C1 segment of cervical spinal cord (tissue), 14 donors: ENCODE results near the gene WWC2.
"Not testable (repeated sequence)": the region's sequence is repeated elsewhere in the genome, so short reads cannot be mapped to it uniquely, and the experiment has no call there.

Source experiments
- DNase-seq, 14 donors: peaks; one replicate each; lab custom pipeline; 2025; lab: John Stamatoyannopoulos, UW

The WWC2 gene

GRCh38 chr4:183141997-183142396, 42.9 kb downstream of the WWC2 start:
- no peak for DNase-seq

- no peak for DNase-seq
Observed at GRCh38 chr4:183142571-183143550, 43.8 kb downstream of the WWC2 start.

- no peak for DNase-seq
Observed at GRCh38 chr4:183144787-183145186, 45.7 kb downstream of the WWC2 start.

GRCh38 chr4:183145773-183146172, 46.7 kb downstream of the WWC2 start:
- DNase-seq, result no peak

- DNase-seq, result peak in 8 of 14 donors; percentile 6 to 36 (median 20)
Observed at GRCh38 chr4:183146478-183146877, 47.4 kb downstream of the WWC2 start.

GRCh38 chr4:183147196-183147595, 48.1 kb downstream of the WWC2 start:
- no peak for DNase-seq

GRCh38 chr4:183147983-183148382, 48.9 kb downstream of the WWC2 start:
- no peak for DNase-seq

- DNase-seq, result no peak
Observed at GRCh38 chr4:183149616-183150539, 50.8 kb downstream of the WWC2 start.

GRCh38 chr4:183150664-183151063, 51.6 kb downstream of the WWC2 start:
- DNase-seq, result not testable (repeated sequence)

GRCh38 chr4:183152232-183152631, 53.2 kb downstream of the WWC2 start:
- DNase-seq, result not testable (repeated sequence)

- no peak for DNase-seq
Observed at GRCh38 chr4:183153190-183153916, 54.3 kb downstream of the WWC2 start.

- no peak for DNase-seq
Observed at GRCh38 chr4:183154701-183155391, 55.8 kb downstream of the WWC2 start.

- DNase-seq, result no peak
Observed at GRCh38 chr4:183155450-183156184, 56.6 kb downstream of the WWC2 start.

- no peak for DNase-seq
Observed at GRCh38 chr4:183157215-183157614, 58.2 kb downstream of the WWC2 start.

- no peak for DNase-seq
Observed at GRCh38 chr4:183158062-183158461, 59.0 kb downstream of the WWC2 start.

- DNase-seq, result no peak
Observed at GRCh38 chr4:183161630-183162029, 62.6 kb downstream of the WWC2 start.

GRCh38 chr4:183163135-183163534, 64.1 kb downstream of the WWC2 start:
- DNase-seq, result no peak

- no peak for DNase-seq
Observed at GRCh38 chr4:183164963-183165362, 65.9 kb downstream of the WWC2 start.

GRCh38 chr4:183165376-183165775, 66.3 kb downstream of the WWC2 start:
- DNase-seq, result no peak

- DNase-seq, result no peak
Observed at GRCh38 chr4:183170894-183171293, 71.8 kb downstream of the WWC2 start.
